Activated CD8-positive, alpha-beta memory T cell treated with anti-CD3 and anti-CD28 coated beads for 4 hours (primary cell): ENCODE results near the gene BNC2.

ENCODE experiments used
- DNase-seq, 2 donors: peaks; one replicate each; pipeline ENCODE4 v3.0.0-alpha.2; 2020; ENCODE audit warnings: low read depth in 2 of 2

Gene BNC2

GRCh38 chr9:16601991-16602390 is 268.5 kb downstream of the BNC2 start:
- DNase-seq: no peak

GRCh38 chr9:16598316-16598715 is 272.2 kb downstream of the BNC2 start:
- no peak for DNase-seq

- DNase-seq: no peak
Measured at GRCh38 chr9:16597136-16597535, 273.3 kb downstream of the BNC2 start.

GRCh38 chr9:16595227-16595626 is 275.2 kb downstream of the BNC2 start:
- DNase-seq: no peak

- DNase-seq: no peak
Measured at GRCh38 chr9:16594787-16595186, 275.7 kb downstream of the BNC2 start.

GRCh38 chr9:16593746-16594145 is 276.7 kb downstream of the BNC2 start:
- DNase-seq: no peak

- no peak for DNase-seq
Measured at GRCh38 chr9:16591092-16591491, 279.4 kb downstream of the BNC2 start.

- no peak for DNase-seq
Measured at GRCh38 chr9:16585591-16585990, 284.9 kb downstream of the BNC2 start.

- DNase-seq: no peak
Measured at GRCh38 chr9:16579872-16580432, 290.5 kb downstream of the BNC2 start.

- no peak for DNase-seq
Measured at GRCh38 chr9:16575986-16576245, 294.6 kb downstream of the BNC2 start.

GRCh38 chr9:16575142-16575985 is 295.1 kb downstream of the BNC2 start:
- no peak for DNase-seq

GRCh38 chr9:16572005-16572734 is 298.3 kb downstream of the BNC2 start:
- no peak for DNase-seq

- no peak for DNase-seq
Measured at GRCh38 chr9:16571127-16571802, 299.2 kb downstream of the BNC2 start.

GRCh38 chr9:16563446-16563845 is 307.0 kb downstream of the BNC2 start:
- no peak for DNase-seq

GRCh38 chr9:16561121-16561520 is 309.3 kb downstream of the BNC2 start:
- no peak for DNase-seq

GRCh38 chr9:16559418-16560188 is 310.9 kb downstream of the BNC2 start:
- DNase-seq: no peak

- DNase-seq: no peak
Measured at GRCh38 chr9:16555802-16556201, 314.7 kb downstream of the BNC2 start.

- DNase-seq: no peak
Measured at GRCh38 chr9:16553869-16554540, 316.5 kb downstream of the BNC2 start.

GRCh38 chr9:16552252-16552651 is 318.2 kb downstream of the BNC2 start:
- DNase-seq: no peak

- no peak for DNase-seq
Measured at GRCh38 chr9:16551692-16552091, 318.8 kb downstream of the BNC2 start.

GRCh38 chr9:16545639-16546038 is 324.8 kb downstream of the BNC2 start:
- no peak for DNase-seq
